SK-N-SH treated with all-trans-retinoic acid at 6 μM for 48 hours (cell line): ENCODE data around the gene FNTB.

Experiments used
- ATAC-seq: fragments of 200-7000 bp; cut with Tn5 transposase; 3 replicates; pipeline ENCODE4 v1.9.1; 2020; ENCODE audit warnings: mild to moderate bottlenecking, moderate library complexity
- ARNTL ChIP-seq: fragments of 450-650 bp; formaldehyde crosslinking; IDR thresholded peaks from 2 replicates; pipeline ENCODE4 v1.5.0; 2020; ENCODE audit warnings: low read depth, mild to moderate bottlenecking, moderate library complexity, borderline replicate concordance
- BACH2 ChIP-seq: fragments of 250-450 bp; sonication (Bioruptor Pico); IDR thresholded peaks from 2 replicates; pipeline ENCODE4 v1.9.0; 2021; ENCODE audit warnings: mild to moderate bottlenecking, borderline replicate concordance
- CREB5 ChIP-seq: fragments of 250-450 bp; sonication (Bioruptor Pico); IDR thresholded peaks from 2 replicates; pipeline ENCODE4 v1.5.1; 2020; ENCODE audit warnings: low read depth, mild to moderate bottlenecking, moderate library complexity
- CSDC2 ChIP-seq: fragments of 250-450 bp; sonication (Bioruptor Pico); IDR thresholded peaks from 2 replicates; pipeline ENCODE4 v1.5.0; 2020; ENCODE audit warnings: mild to moderate bottlenecking, moderate library complexity
- CSRNP3 ChIP-seq: fragments of 250-450 bp; sonication (Bioruptor Pico); IDR thresholded peaks from 2 replicates; pipeline ENCODE4 v1.5.1; 2021; ENCODE audit warnings: mild to moderate bottlenecking, moderate library complexity
- ESRRG ChIP-seq: fragments of 250-450 bp; sonication (Bioruptor Pico); IDR thresholded peaks from 2 replicates; pipeline ENCODE4 v1.6.1; 2021; ENCODE audit warnings: mild to moderate bottlenecking
- GLIS3 ChIP-seq: fragments of 250-450 bp; sonication (Bioruptor Pico); IDR thresholded peaks from 2 replicates; pipeline ENCODE4 v1.5.0; 2020; ENCODE audit warnings: mild to moderate bottlenecking, moderate library complexity
- OSR1 ChIP-seq: fragments of 250-450 bp; sonication (Bioruptor Pico); IDR thresholded peaks from 2 replicates; pipeline ENCODE4 v1.8.0; 2022; ENCODE audit warnings: moderate library complexity, mild to moderate bottlenecking, inconsistent platforms
- POU6F1 ChIP-seq: fragments of 250-450 bp; sonication (Bioruptor Pico); IDR thresholded peaks from 2 replicates; pipeline ENCODE4 v1.8.0; 2021; ENCODE audit warnings: low read depth, mild to moderate bottlenecking, moderate library complexity, borderline replicate concordance
- PPARA ChIP-seq: fragments of 250-450 bp; sonication (Bioruptor Pico); IDR thresholded peaks from 2 replicates; pipeline ENCODE4 v1.5.0; 2020; ENCODE audit warnings: mild to moderate bottlenecking, borderline replicate concordance
- RARB ChIP-seq: fragments of 250-450 bp; sonication (Bioruptor Pico); IDR thresholded peaks from 2 replicates; pipeline ENCODE4 v1.8.0; 2021; ENCODE audit warnings: mild to moderate bottlenecking, moderate library complexity
- SNAI2 ChIP-seq: fragments of 250-450 bp; sonication (Bioruptor Pico); IDR thresholded peaks from 2 replicates; pipeline ENCODE4 v1.5.0; 2020; ENCODE audit warnings: mild to moderate bottlenecking, moderate library complexity
- TCF4 ChIP-seq: fragments of 250-450 bp; sonication (Bioruptor Pico); IDR thresholded peaks from 2 replicates; pipeline ENCODE4 v1.8.0; 2021; ENCODE audit warnings: mild to moderate bottlenecking, moderate library complexity, borderline replicate concordance
- TOX ChIP-seq: fragments of 250-450 bp; sonication (Bioruptor Pico); IDR thresholded peaks from 2 replicates; pipeline ENCODE4 v1.8.0; 2021; ENCODE audit warnings: mild to moderate bottlenecking, moderate library complexity, borderline replicate concordance
- TSHZ2 ChIP-seq: fragments of 250-450 bp; sonication (Bioruptor Pico); IDR thresholded peaks from 2 replicates; pipeline ENCODE4 v1.5.0; 2020; ENCODE audit warnings: mild to moderate bottlenecking, moderate library complexity
- ZC3H10 ChIP-seq: fragments of 250-450 bp; sonication (Bioruptor Pico); IDR thresholded peaks from 2 replicates; pipeline ENCODE4 v1.5.1; 2021; ENCODE audit warnings: mild to moderate bottlenecking, moderate library complexity
- ZFP30 ChIP-seq: fragments of 450-650 bp; formaldehyde crosslinking; IDR thresholded peaks from 2 replicates; pipeline ENCODE4 v1.5.0; 2022; ENCODE audit warnings: mild to moderate bottlenecking, moderate library complexity
- ZNF565 ChIP-seq: fragments of 450-650 bp; formaldehyde crosslinking; conservative IDR thresholded peaks from 2 replicates; pipeline ENCODE4 v1.5.0; 2020; ENCODE audit warnings: low read depth, mild to moderate bottlenecking, moderate library complexity
- ZNF70 ChIP-seq: fragments of 450-650 bp; formaldehyde crosslinking; IDR thresholded peaks from 2 replicates; pipeline ENCODE4 v1.5.0; 2020; ENCODE audit warnings: mild to moderate bottlenecking, moderate library complexity
- ZNF8 ChIP-seq: fragments of 450-650 bp; formaldehyde crosslinking; IDR thresholded peaks from 2 replicates; pipeline ENCODE4 v1.5.0; 2020; ENCODE audit warnings: mild to moderate bottlenecking, moderate library complexity
- TF ChIP-seq, protein P1 (sequence below): fragments of 250-450 bp; sonication (Bioruptor Pico); IDR thresholded peaks from 2 replicates; pipeline ENCODE4 v1.8.0; 2020; ENCODE audit warnings: mild to moderate bottlenecking, moderate library complexity, borderline replicate concordance

FNTB gene

GRCh38 chr14:64968167-64968566, 18.5 kb upstream of the FNTB start:
- ATAC-seq, result no peak
- no peak for TF ChIP-seq ZNF70 (CRISPR knock-in tag)
- no peak for TF ChIP-seq GLIS3 (CRISPR knock-in tag)
- TF ChIP-seq ZFP30, result no peak
- TF ChIP-seq CSDC2, result no peak
- no peak for TF ChIP-seq ZNF8 (CRISPR knock-in tag)

- TF ChIP-seq CREB5 (CRISPR knock-in tag), result no peak
- no peak for TF ChIP-seq SNAI2
- TF ChIP-seq OSR1 (CRISPR knock-in tag), result no peak
- no peak for TF ChIP-seq BACH2 (CRISPR knock-in tag)
- no peak for TF ChIP-seq POU6F1 (CRISPR knock-in tag)
- TF ChIP-seq PPARA (CRISPR knock-in tag), result no peak
- no peak for TF ChIP-seq TCF4 (CRISPR knock-in tag)
- TF ChIP-seq ZC3H10 (CRISPR knock-in tag), result no peak
- TF ChIP-seq, protein P1, sequence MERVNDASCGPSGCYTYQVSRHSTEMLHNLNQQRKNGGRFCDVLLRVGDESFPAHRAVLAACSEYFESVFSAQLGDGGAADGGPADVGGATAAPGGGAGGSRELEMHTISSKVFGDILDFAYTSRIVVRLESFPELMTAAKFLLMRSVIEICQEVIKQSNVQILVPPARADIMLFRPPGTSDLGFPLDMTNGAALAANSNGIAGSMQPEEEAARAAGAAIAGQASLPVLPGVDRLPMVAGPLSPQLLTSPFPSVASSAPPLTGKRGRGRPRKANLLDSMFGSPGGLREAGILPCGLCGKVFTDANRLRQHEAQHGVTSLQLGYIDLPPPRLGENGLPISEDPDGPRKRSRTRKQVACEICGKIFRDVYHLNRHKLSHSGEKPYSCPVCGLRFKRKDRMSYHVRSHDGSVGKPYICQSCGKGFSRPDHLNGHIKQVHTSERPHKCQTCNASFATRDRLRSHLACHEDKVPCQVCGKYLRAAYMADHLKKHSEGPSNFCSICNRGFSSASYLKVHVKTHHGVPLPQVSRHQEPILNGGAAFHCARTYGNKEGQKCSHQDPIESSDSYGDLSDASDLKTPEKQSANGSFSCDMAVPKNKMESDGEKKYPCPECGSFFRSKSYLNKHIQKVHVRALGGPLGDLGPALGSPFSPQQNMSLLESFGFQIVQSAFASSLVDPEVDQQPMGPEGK (CRISPR knock-in tag), result no peak
- TF ChIP-seq ZNF8 (CRISPR knock-in tag), result no peak
- no peak for TF ChIP-seq GLIS3 (CRISPR knock-in tag)
- no peak for TF ChIP-seq TSHZ2
- TF ChIP-seq ARNTL (CRISPR knock-in tag), result no peak
- ATAC-seq, result no peak
Observed at GRCh38 chr14:64968651-64969050, 18.0 kb upstream of the FNTB start.

GRCh38 chr14:64970041-64970440, 16.7 kb upstream of the FNTB start:
- TF ChIP-seq ZNF8 (CRISPR knock-in tag) (no peak), TOX (CRISPR knock-in tag) (no peak), SNAI2 (no peak), RARB (CRISPR knock-in tag) (no peak), OSR1 (CRISPR knock-in tag) (no peak), ARNTL (CRISPR knock-in tag) (no peak), PPARA (CRISPR knock-in tag) (no peak), ZNF70 (CRISPR knock-in tag) (no peak), CSDC2 (no peak), TCF4 (CRISPR knock-in tag) (no peak), ZFP30 (no peak), GLIS3 (CRISPR knock-in tag) (no peak), ZC3H10 (CRISPR knock-in tag) (no peak), ZNF565 (CRISPR knock-in tag) (no peak), CREB5 (CRISPR knock-in tag) (no peak), POU6F1 (CRISPR knock-in tag) (no peak), ESRRG (CRISPR knock-in tag) (no peak), CSRNP3 (CRISPR knock-in tag) (no peak)
- ATAC-seq, result no peak
